Measurements from ENCODE around the gene CC2D2B. TPM values are rescaled to one million over a fixed set of nuclear protein-coding genes. Genes with fewer than 3 reads are reported as not detected.
"Not testable (repeated sequence)": the region's sequence is repeated elsewhere in the genome, so short reads cannot be mapped to it uniquely, and the experiment has no call there.

CC2D2B gene
- total RNA-seq, 2 donors from 2014 or later, result 0.22 TPM; not detected in 1

DNA sequence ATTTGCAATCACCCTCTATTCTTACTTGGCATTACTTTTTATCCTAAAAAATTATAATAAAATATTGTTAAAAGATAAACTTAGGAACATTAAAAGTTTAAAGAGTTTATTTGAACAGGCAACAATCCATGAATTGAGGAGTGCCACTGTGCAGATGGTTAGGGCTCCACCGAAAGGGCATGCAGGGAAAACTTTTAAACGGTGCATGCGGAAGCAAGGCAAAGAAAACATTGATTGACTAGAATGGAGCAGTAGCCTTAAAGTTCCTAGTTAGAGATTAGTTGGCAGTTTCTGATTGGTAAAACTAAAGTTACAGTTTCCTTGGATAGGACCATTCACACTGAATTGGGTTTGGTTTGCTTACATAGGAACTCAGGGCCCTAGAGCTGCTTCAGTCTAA lies 17.3 kb downstream of the CC2D2B start:
- H3K36me3 Mint-ChIP-seq (ENCODE audit: insufficient read depth in 2 of 2), result no peaks in the 10 kb centered on the region
- H3K4me1 Mint-ChIP-seq (ENCODE audit: low read depth), result no peaks in the 10 kb centered on the region

GRCh38 chr10:95935429-95935828 lies 27.7 kb downstream of the CC2D2B start:
- no peak overlapping the region for H3K27ac Mint-ChIP-seq
- ATAC-seq (replicated peaks in 1 of 2), result no peak
- H3K27me3 Mint-ChIP-seq (ENCODE audit: low read depth), result peaks cover 18% of the 10 kb centered on the region
- H3K4me1 Mint-ChIP-seq (ENCODE audit: low read depth), result peaks cover 7% of the 10 kb centered on the region
- no peak overlapping the region for H3K4me3 Mint-ChIP-seq
- peaks cover 7% of the 10 kb centered on the region in 2 donors for H3K9me3 Mint-ChIP-seq
- DNase-seq, result no peak
- H3K36me3 Mint-ChIP-seq (ENCODE audit: insufficient read depth in 2 of 2), result peaks cover 4 to 6% of the 10 kb centered on the region in 2 donors

More for the DNA sequence above, 17.3 kb downstream of the CC2D2B start:
- Mint-ChIP-seq H3K4me3 (no peak overlapping the region), H3K27me3 (ENCODE audit: low read depth) (peaks cover under 1% of the 10 kb centered on the region), H3K27ac (no peak overlapping the region), H3K9me3 (no peaks in the 10 kb centered on the region)
- DNase-seq, result no peak
- no peak for ATAC-seq (replicated peaks in 1 of 2)

DNA sequence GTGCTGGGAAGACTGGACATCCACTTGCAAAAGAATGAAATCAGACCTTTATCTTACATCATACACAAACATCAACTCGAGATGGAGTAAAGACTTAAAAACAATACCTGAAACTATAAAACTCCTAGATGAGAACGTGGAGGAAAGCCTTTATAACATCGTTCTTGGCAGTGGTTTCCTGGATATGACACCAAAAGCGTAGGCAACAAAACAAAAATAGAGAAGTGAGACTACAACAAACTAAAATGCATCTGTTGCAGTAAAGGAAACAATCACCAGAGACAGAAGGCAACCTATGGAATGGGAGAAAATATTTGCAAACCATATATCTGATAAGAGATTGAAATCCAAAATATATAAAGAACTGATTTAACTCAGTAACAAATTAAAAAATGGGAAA lies 33.3 kb downstream of the CC2D2B start:
- Mint-ChIP-seq H3K9me3 (peaks cover 9 to 10% of the 10 kb centered on the region in 2 donors), H3K4me1 (ENCODE audit: low read depth) (no peaks in the 10 kb centered on the region), H3K27me3 (ENCODE audit: low read depth) (no peaks in the 10 kb centered on the region), H3K27ac (no peak overlapping the region), H3K36me3 (ENCODE audit: insufficient read depth in 2 of 2) (peaks cover 7 to 9% of the 10 kb centered on the region in 2 donors), H3K4me3 (no peak overlapping the region)
- no peak for ATAC-seq (replicated peaks in 1 of 2)
- DNase-seq, result no peak

- H3K4me1 Mint-ChIP-seq (ENCODE audit: low read depth), result peaks cover 21% of the 10 kb centered on the region
- H3K36me3 Mint-ChIP-seq (ENCODE audit: insufficient read depth in 2 of 2), result peaks cover 5% of the 10 kb centered on the region in 2 donors
- DNase-seq (peak in 1 of 2 donors; percentile 1), ATAC-seq (replicated peaks in 1 of 2) (peak; percentile 71 to 72)
- H3K27me3 Mint-ChIP-seq (ENCODE audit: low read depth), result no peaks in the 10 kb centered on the region
- peaks cover 3 to 6% of the 10 kb centered on the region in 2 donors for H3K9me3 Mint-ChIP-seq
- H3K27ac Mint-ChIP-seq, result peak overlapping the region; percentile 73
- H3K4me3 Mint-ChIP-seq, result peak overlapping the region; percentile 57 to 63
Measured at GRCh38 chr10:95963202-95963990, 55.6 kb downstream of the CC2D2B start.

DNA sequence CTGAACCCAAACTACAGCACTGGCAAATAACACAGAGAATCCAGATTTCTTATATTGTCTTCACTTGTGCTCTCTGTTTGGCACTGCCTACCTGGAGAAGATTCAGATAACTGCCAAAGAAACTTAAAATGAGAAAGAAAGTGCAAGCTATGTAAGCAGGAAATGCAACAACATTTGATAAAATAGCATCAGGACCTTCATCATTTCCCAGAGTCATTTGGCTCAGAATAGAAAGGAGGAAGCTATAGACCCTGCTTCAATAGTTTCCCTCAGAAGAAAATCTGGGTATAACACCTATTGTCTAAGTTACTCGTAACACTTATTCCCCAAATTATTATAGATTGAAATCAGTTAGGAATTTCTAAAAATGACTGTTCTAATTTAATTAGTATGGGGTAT lies 56.2 kb downstream of the CC2D2B start:
- Mint-ChIP-seq H3K9me3 (peaks cover 0 to 4% of the 10 kb centered on the region in 2 donors), H3K27me3 (ENCODE audit: low read depth) (no peaks in the 10 kb centered on the region), H3K27ac (peak overlapping the region; percentile 73), H3K36me3 (ENCODE audit: insufficient read depth in 2 of 2) (peaks cover 2% of the 10 kb centered on the region in 2 donors), H3K4me3 (peak overlapping the region; percentile 57 to 63), H3K4me1 (ENCODE audit: low read depth) (peaks cover 21% of the 10 kb centered on the region)
- ATAC-seq (replicated peaks in 1 of 2), result peak in 1 of 2 donors; percentile 15
- DNase-seq, result no peak

DNA sequence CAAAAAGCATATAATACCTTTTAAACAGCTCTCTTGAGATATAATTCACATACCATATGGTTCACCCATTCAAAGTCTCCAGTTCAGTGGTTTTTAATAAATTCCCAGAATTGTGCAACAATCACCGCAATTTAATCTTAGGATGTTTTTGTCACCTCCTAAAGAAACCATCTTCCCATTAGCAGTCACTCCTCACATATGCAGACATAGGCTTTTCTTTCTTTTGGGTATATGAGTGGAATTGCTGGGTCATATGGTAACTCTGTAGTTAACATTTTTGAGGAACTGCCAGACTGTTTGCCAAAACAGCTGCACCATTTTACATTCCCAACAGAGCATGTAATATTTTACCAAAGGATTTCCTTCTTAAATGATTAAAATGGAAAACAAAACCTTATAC lies 57.0 kb downstream of the CC2D2B start:
- no peak overlapping the region for H3K4me3 Mint-ChIP-seq
- H3K27me3 Mint-ChIP-seq (ENCODE audit: low read depth), result no peaks in the 10 kb centered on the region
- DNase-seq, result no peak
- ATAC-seq (replicated peaks in 1 of 2), result no peak
- peaks cover 0 to 4% of the 10 kb centered on the region in 2 donors for H3K9me3 Mint-ChIP-seq
- H3K27ac Mint-ChIP-seq, result no peak overlapping the region
- H3K4me1 Mint-ChIP-seq (ENCODE audit: low read depth), result peaks cover 21% of the 10 kb centered on the region
- H3K36me3 Mint-ChIP-seq (ENCODE audit: insufficient read depth in 2 of 2), result peaks cover 2% of the 10 kb centered on the region in 2 donors

- H3K4me3 Mint-ChIP-seq, result no peak overlapping the region
- H3K4me1 Mint-ChIP-seq (ENCODE audit: low read depth), result no peaks in the 10 kb centered on the region
- no peaks in the 10 kb centered on the region for H3K36me3 Mint-ChIP-seq (ENCODE audit: insufficient read depth in 2 of 2)
- ATAC-seq (replicated peaks in 1 of 2) (peak; percentile 45 to 51), DNase-seq (no peak)
- no peak overlapping the region for H3K27ac Mint-ChIP-seq
- no peaks in the 10 kb centered on the region for H3K27me3 Mint-ChIP-seq (ENCODE audit: low read depth)
- H3K9me3 Mint-ChIP-seq, result no peaks in the 10 kb centered on the region
Measured at GRCh38 chr10:95976362-95977229, 68.8 kb downstream of the CC2D2B start.

DNA sequence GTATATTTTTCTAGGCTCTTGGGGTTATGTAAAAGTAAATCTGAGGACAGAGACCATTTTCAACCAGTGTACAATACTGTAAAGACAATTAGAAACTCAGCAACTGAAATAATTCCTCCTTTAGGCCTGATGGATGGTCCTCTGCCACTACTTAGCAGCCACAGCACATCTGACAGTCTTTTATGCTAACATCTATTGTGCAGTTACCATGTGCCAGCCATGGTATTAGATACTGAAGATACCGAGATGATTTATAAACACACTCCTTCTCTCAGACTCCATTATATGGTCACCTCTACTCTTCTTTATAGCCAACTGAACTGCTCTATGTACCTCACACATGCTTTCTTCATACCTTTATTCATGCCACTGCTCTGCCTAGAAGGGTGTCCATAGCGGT lies 74.4 kb downstream of the CC2D2B start:
- Mint-ChIP-seq H3K4me1 (ENCODE audit: low read depth) (no peaks in the 10 kb centered on the region), H3K4me3 (no peak overlapping the region)

GRCh38 chr10:95987685-95988426 lies 80.1 kb downstream of the CC2D2B start:
- no peaks in the 10 kb centered on the region for H3K27me3 Mint-ChIP-seq (ENCODE audit: low read depth)
- no peak overlapping the region for H3K4me3 Mint-ChIP-seq
- H3K27ac Mint-ChIP-seq, result no peak overlapping the region
- no peak for ATAC-seq (replicated peaks in 1 of 2)
- H3K9me3 Mint-ChIP-seq, result no peaks in the 10 kb centered on the region
- H3K4me1 Mint-ChIP-seq (ENCODE audit: low read depth), result no peaks in the 10 kb centered on the region
- no peaks in the 10 kb centered on the region for H3K36me3 Mint-ChIP-seq (ENCODE audit: insufficient read depth in 2 of 2)
- DNase-seq, result no peak

More for the DNA sequence above, 74.4 kb downstream of the CC2D2B start:
- H3K27me3 Mint-ChIP-seq (ENCODE audit: low read depth), result no peaks in the 10 kb centered on the region
- H3K27ac Mint-ChIP-seq, result no peak overlapping the region
- no peaks in the 10 kb centered on the region for H3K9me3 Mint-ChIP-seq
- H3K36me3 Mint-ChIP-seq (ENCODE audit: insufficient read depth in 2 of 2), result no peaks in the 10 kb centered on the region
- DNase-seq (no peak), ATAC-seq (replicated peaks in 1 of 2) (no peak)

DNA sequence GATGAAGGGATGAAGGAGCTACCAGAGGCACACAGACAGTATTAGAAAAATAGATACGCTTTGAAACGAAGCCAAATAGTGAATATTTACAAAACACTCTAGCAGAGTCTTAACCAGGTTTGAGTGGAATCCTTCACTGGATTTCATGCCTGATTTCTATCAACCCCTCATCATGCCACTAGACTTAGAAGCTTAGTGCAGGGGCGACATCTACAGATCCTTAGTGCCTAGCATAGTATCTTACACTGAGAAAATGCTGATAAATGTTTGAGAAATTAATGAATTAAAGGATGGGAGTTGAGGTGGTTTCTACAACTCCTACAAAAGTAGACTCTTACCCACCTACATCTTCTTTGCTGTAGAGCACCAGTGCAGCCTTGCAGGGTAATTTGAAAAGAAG lies 80.9 kb downstream of the CC2D2B start:
- DNase-seq, result no peak
- no peaks in the 10 kb centered on the region for H3K27me3 Mint-ChIP-seq (ENCODE audit: low read depth)
- H3K27ac Mint-ChIP-seq, result no peak overlapping the region
- H3K36me3 Mint-ChIP-seq (ENCODE audit: insufficient read depth in 2 of 2), result no peaks in the 10 kb centered on the region
- H3K9me3 Mint-ChIP-seq, result no peaks in the 10 kb centered on the region
- no peak overlapping the region for H3K4me3 Mint-ChIP-seq
- H3K4me1 Mint-ChIP-seq (ENCODE audit: low read depth), result no peaks in the 10 kb centered on the region
- ATAC-seq (replicated peaks in 1 of 2), result no peak

DNA sequence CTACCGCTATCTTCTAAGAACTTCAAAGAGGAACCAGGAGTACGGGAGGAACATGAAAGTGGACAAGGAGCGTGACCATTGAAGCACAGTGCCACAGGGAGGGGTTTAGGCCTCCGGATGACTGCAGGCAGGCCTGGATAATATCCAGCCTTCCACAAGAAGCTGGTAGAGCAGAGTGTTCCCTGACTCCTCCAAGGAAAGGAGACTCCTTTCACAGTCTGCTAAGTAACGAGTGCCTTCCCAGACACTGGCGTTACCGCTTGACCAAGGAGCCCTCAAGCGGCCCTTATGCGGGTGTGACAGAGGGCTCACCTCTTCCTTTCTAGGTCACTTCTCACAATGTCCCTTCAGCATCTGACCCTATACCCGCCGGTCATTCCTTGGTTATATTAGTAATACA lies 86.6 kb downstream of the CC2D2B start:
- DNase-seq; H3K4me1 Mint-ChIP-seq (ENCODE audit: low read depth); H3K4me3 Mint-ChIP-seq; H3K27ac Mint-ChIP-seq; H3K27me3 Mint-ChIP-seq (ENCODE audit: low read depth); H3K36me3 Mint-ChIP-seq (ENCODE audit: insufficient read depth in 2 of 2); ATAC-seq (replicated peaks in 1 of 2); H3K9me3 Mint-ChIP-seq: not testable (repeated sequence)

GRCh38 chr10:95998255-95998784 lies 90.5 kb downstream of the CC2D2B start:
- Mint-ChIP-seq H3K4me3 (no peak overlapping the region), H3K4me1 (ENCODE audit: low read depth) (no peaks in the 10 kb centered on the region), H3K27ac (no peak overlapping the region), H3K36me3 (ENCODE audit: insufficient read depth in 2 of 2) (no peaks in the 10 kb centered on the region), H3K27me3 (ENCODE audit: low read depth) (no peaks in the 10 kb centered on the region), H3K9me3 (no peaks in the 10 kb centered on the region)
- ATAC-seq (replicated peaks in 1 of 2) (no peak), DNase-seq (no peak)
